HTERT RPE-1 (cell line): ENCODE measurements around the gene CALU.

Source experiments
- in situ Hi-C: fragments of 300-500 bp; cut with MboI; formaldehyde crosslinking; loops from 4 replicates; pipeline ENCODE4 v1.14.3; 2020; ENCODE audit warnings: low sequenced_read_pairs

Gene CALU

GRCh38 chr7:128739048-128739962 lies at the start of gene CALU:
TSS of gene CALU (plus strand) at chr7:128739359. CDS start at chr7:128748584, 9,225 bp downstream.
- in situ Hi-C loops: no loop called here

- in situ Hi-C loops: no loop called here
Measured at GRCh38 chr7:128691227-128691626, 47.9 kb upstream of the CALU start.

- in situ Hi-C loops: no loop called here
Measured at GRCh38 chr7:128692623-128693270, 46.4 kb upstream of the CALU start.

- in situ Hi-C loops: no loop called here
Measured at GRCh38 chr7:128693373-128694015, 45.7 kb upstream of the CALU start.

GRCh38 chr7:128694738-128695137 lies 44.4 kb upstream of the CALU start:
- in situ Hi-C loops: no loop called here

GRCh38 chr7:128697302-128697905 lies 41.8 kb upstream of the CALU start:
- in situ Hi-C loops: no loop called here

- in situ Hi-C loops: no loop called here
Measured at GRCh38 chr7:128699196-128699712, 39.9 kb upstream of the CALU start.

GRCh38 chr7:128699895-128700294 lies 39.3 kb upstream of the CALU start:
- in situ Hi-C loops: no loop called here

GRCh38 chr7:128701062-128701785 lies 37.9 kb upstream of the CALU start:
- in situ Hi-C loops: no loop called here

GRCh38 chr7:128703609-128704241 lies 35.4 kb upstream of the CALU start:
- in situ Hi-C loops: no loop called here

GRCh38 chr7:128705891-128706333 lies 33.2 kb upstream of the CALU start:
- in situ Hi-C loops: no loop called here

GRCh38 chr7:128707752-128708151 lies 31.4 kb upstream of the CALU start:
- in situ Hi-C loops: no loop called here

GRCh38 chr7:128708235-128708634 lies 30.9 kb upstream of the CALU start:
- in situ Hi-C loops: no loop called here

- in situ Hi-C loops: no loop called here
Measured at GRCh38 chr7:128708824-128709223, 30.3 kb upstream of the CALU start.

- in situ Hi-C loops: no loop called here
Measured at GRCh38 chr7:128710481-128710880, 28.7 kb upstream of the CALU start.

GRCh38 chr7:128713794-128714193 lies 25.4 kb upstream of the CALU start:
- in situ Hi-C loops: no loop called here

GRCh38 chr7:128714701-128715495 lies 24.3 kb upstream of the CALU start:
- in situ Hi-C loops: no loop called here

GRCh38 chr7:128718967-128719642 lies 20.1 kb upstream of the CALU start:
- in situ Hi-C loops: no loop called here
